Esophagus muscularis mucosa (tissue), 4 donors: ENCODE results near the gene ATRX. TPM values are rescaled to one million over a fixed set of nuclear protein-coding genes. Genes with fewer than 3 reads are reported as not detected.
"Not testable (repeated sequence)": the region's sequence is repeated elsewhere in the genome, so short reads cannot be mapped to it uniquely, and the experiment has no call there.

Experiments
- DNase-seq: peaks from one replicate; pipeline ENCODE4 v3.0.0-alpha.2; 2017; ENCODE audit errors: extremely low spot score
- H3K27ac ChIP-seq, 4 donors: fragments of 200-600 bp; sonication (generic); replicated peaks in 1 of 4; 1 replicate in 3 of 4; 2 replicates in 1 of 4; pipeline ENCODE4 v1.5.1; 2016 to 2019; ENCODE audit warnings: mild to moderate bottlenecking in 1 of 4
- H3K27me3 ChIP-seq, 4 donors: fragments of 200-600 bp; sonication (generic); one replicate each; pipeline versions ENCODE4 v1.5.1 to v1.6.0; 2016 to 2019
- H3K36me3 ChIP-seq, 4 donors: fragments of 200-600 bp; sonication (generic); one replicate each; pipeline ENCODE4 v1.5.1; 2016 to 2019
- H3K4me1 ChIP-seq, 4 donors: fragments of 200-600 bp; sonication (generic); one replicate each; pipeline ENCODE4 v1.5.1; 2016 to 2019
- H3K4me3 ChIP-seq, 4 donors: fragments of 200-600 bp; sonication (generic); 1 replicate in 2 of 4; 2 replicates in 2 of 4; pipeline ENCODE4 v1.5.1; 2016 to 2019; ENCODE audit warnings: mild to moderate bottlenecking in 4 of 4, moderate library complexity in 1 of 4
- H3K9me3 ChIP-seq, 4 donors: fragments of 200-600 bp; sonication (generic); 1 replicate in 3 of 4; 2 replicates in 1 of 4; pipeline ENCODE4 v1.5.1; 2016 to 2019
- EP300 ChIP-seq: sonication (generic); formaldehyde crosslinking; IDR thresholded peaks from one replicate; pipeline ENCODE4 v1.6.1; 2017; ENCODE audit warnings: antibody characterized with exemption
- POLR2A ChIP-seq: fragments of 450-650 bp; IDR thresholded peaks from one replicate; pipeline ENCODE4 v1.6.1; 2017; ENCODE audit warnings: antibody characterized with exemption, moderate library complexity, mild to moderate bottlenecking, low read depth
- POLR2AphosphoS5 ChIP-seq, 2 donors: sonication (generic); formaldehyde crosslinking; IDR thresholded peaks; one replicate each; pipeline ENCODE4 v1.6.1; 2017; ENCODE audit warnings: antibody characterized with exemption in 2 of 2
- WGBS: methylation state at CpG from one replicate; pipeline ENCODE4 v1.1.5; 2018; 5-methylcytosine and 5-hydroxymethylcytosine counted together
- intact Hi-C: fragments of 100-400 bp; cut with DNase I; formaldehyde crosslinking; loops from one replicate; pipeline ENCODE4 v1.15.1; 2023
- total RNA-seq, 4 donors: library from RNA; depleted of rRNA; stranded (reverse); fragments of >200 nt; gene quantifications; one replicate each; pipeline versions ENCODE4 v1.1.0 to v1.2.1, GENCODE V29; 2016
- TF ChIP-seq, protein P1 (sequence below), 3 experiments: fragments of 200-600 bp in 2 of 3; fragments of 450-650 bp in 1 of 3; sonication (generic) in 2 of 3; IDR thresholded peaks; one replicate each; pipeline ENCODE4 v1.5.1; 2017 to 2019; ENCODE audit warnings: antibody characterized with exemption in 3 of 3, mild to moderate bottlenecking in 2 of 3, moderate library complexity in 1 of 3

The ATRX gene
- total RNA-seq, 4 donors from 2014 or later: 71.1 to 105 (median 95.8) TPM

DNA sequence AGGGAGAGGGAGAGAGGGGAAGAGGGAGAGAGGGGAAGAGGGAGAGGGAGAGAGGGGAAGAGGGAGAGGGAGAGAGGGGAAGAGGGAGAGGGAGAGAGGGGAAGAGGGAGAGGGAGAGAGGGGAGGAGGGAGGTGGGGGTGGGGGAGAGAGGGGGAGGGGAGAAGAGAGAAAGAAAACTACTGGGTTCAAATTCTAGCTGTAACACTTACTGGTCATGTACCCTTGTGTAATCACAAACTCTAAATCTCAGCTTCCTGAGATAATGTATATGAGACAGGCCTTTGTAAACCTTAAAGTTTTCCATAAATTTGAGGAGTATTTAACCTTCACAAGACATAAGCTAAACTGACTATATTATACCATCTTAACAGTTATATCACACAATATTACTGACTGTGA lies 229.7 kb downstream of the ATRX start:
- Histone ChIP-seq H3K9me3 (no peaks in the 10 kb centered on the region), H3K27me3 (no peaks in the 10 kb centered on the region), H3K4me1 (no peaks in the 10 kb centered on the region), H3K27ac (no peak overlapping the region), H3K4me3 (no peak overlapping the region), H3K36me3 (peaks cover 0 to 4% (median 1%) of the 10 kb centered on the region in 4 donors)
- no peak for DNase-seq
- TF ChIP-seq EP300 (no peak), POLR2A (no peak), POLR2AphosphoS5 (IDR thresholded peaks at IDR 0.05) (no peak)
- TF ChIP-seq, protein P1, sequence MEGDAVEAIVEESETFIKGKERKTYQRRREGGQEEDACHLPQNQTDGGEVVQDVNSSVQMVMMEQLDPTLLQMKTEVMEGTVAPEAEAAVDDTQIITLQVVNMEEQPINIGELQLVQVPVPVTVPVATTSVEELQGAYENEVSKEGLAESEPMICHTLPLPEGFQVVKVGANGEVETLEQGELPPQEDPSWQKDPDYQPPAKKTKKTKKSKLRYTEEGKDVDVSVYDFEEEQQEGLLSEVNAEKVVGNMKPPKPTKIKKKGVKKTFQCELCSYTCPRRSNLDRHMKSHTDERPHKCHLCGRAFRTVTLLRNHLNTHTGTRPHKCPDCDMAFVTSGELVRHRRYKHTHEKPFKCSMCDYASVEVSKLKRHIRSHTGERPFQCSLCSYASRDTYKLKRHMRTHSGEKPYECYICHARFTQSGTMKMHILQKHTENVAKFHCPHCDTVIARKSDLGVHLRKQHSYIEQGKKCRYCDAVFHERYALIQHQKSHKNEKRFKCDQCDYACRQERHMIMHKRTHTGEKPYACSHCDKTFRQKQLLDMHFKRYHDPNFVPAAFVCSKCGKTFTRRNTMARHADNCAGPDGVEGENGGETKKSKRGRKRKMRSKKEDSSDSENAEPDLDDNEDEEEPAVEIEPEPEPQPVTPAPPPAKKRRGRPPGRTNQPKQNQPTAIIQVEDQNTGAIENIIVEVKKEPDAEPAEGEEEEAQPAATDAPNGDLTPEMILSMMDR (IDR thresholded peaks at IDR 0.05): no peak
- intact Hi-C loops: no loop called here

DNA sequence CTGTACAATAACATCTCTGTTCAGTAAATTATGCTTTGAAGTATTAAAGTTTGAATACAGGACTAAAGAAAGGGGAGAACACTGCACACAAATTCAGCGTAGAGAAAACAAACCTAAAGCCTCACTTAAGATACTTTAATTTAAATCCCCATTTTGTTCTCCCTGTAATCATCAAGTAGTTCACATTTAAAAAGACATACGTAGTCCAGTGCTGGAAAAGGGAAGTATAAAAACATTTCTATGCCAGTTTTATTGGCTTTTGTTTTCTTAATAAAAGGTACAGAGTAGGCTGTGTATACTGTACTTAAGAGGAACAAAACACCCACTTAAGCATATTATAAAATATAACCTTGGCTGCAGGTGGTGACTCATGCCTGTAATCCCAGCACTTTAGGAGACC lies 237.3 kb downstream of the ATRX start:
- Histone ChIP-seq H3K36me3 (peaks cover 0 to 3% (median 0%) of the 10 kb centered on the region in 4 donors), H3K27ac (no peak overlapping the region), H3K9me3 (no peaks in the 10 kb centered on the region), H3K4me3 (no peak overlapping the region), H3K27me3 (no peaks in the 10 kb centered on the region), H3K4me1 (no peaks in the 10 kb centered on the region)
- TF ChIP-seq POLR2AphosphoS5 (IDR thresholded peaks at IDR 0.05): no peak
- no peak for TF ChIP-seq POLR2A
- TF ChIP-seq, protein P1 (IDR thresholded peaks at IDR 0.05): no peak
- no peak for TF ChIP-seq EP300
- 52% methylated on average over 2 of the region's 2 CpGs for WGBS
- intact Hi-C loops: no loop called here
- no peak for DNase-seq

DNA sequence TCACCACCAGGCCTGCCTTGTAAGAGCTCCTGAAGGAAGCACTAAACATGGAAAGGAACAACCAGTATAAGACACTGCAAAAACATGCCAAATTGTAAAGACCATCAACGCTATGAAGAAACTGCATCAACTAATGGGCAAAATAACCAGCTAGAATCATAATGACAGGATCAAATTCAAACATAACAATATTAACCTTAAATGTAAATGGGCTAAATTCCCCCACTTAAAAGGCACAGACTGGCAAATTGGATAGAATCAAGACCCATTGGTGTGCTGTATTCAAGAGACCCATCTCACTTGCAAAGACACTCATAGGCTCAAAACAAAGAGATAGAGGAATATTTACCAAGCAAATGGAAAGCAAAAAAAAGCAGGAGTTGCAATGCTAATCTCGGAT lies 246.2 kb downstream of the ATRX start:
- peaks cover 0 to 20% (median 0%) of the 10 kb centered on the region in 4 donors for H3K9me3 ChIP-seq
- H3K27me3 ChIP-seq, H3K4me1 ChIP-seq, H3K27ac ChIP-seq, DNase-seq, H3K36me3 ChIP-seq, H3K4me3 ChIP-seq, intact Hi-C loops: not testable (repeated sequence)
- 79% methylated on average over 2 of the region's 2 CpGs for WGBS

DNA sequence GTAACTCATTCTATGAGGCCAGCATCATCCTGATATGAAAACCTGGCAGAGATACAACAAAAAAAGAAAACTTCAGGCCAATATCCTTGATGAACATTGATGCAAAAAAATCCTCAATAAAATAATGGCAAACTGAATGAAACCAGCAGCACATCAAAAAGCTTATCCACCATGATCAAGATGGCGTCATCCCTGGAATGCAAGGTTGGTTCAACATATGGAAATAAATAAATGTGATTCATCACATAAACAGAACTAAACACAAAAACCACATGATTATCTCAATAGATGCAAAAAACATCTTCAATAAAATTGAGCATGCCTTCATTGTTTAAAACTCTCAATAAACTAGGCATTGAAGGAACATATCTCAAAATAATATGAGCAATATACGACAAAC lies 254.8 kb downstream of the ATRX start:
- H3K27ac ChIP-seq, H3K27me3 ChIP-seq, H3K4me3 ChIP-seq, H3K36me3 ChIP-seq, DNase-seq, H3K4me1 ChIP-seq, intact Hi-C loops: not testable (repeated sequence)
- 83% methylated on average over 2 of the region's 2 CpGs for WGBS
- H3K9me3 ChIP-seq: peaks cover 0 to 17% (median 3%) of the 10 kb centered on the region in 4 donors

DNA sequence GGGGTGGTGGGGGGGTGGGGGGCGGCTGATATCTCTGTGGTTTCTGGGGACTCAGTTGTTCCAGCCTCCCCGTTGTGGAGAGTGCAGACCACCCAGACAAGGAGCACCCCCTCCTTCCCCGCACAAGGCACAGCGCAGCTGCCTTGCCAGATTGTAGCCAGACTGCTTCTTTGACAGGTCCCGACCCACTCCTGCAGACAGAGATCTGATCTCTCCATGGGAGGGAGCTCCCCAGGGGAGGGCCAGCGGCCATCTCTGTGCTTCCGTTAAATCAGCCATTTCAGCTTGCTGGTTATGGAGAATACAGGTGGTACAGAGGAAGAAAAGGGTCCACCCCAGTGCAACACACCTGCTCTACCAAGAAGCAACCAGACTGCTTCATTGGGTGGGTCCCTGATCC lies 258.0 kb downstream of the ATRX start:
- peaks cover 0 to 8% (median 3%) of the 10 kb centered on the region in 4 donors for H3K4me1 ChIP-seq
- H3K4me3 ChIP-seq: no peak overlapping the region
- 69% methylated on average over 5 of the region's 7 CpGs for WGBS
- no peak overlapping the region for H3K27ac ChIP-seq
- H3K9me3 ChIP-seq: peaks cover 0 to 17% (median 3%) of the 10 kb centered on the region in 4 donors
- no peaks in the 10 kb centered on the region for H3K36me3 ChIP-seq
- H3K27me3 ChIP-seq: no peaks in the 10 kb centered on the region
- intact Hi-C loops: no loop called here
- TF ChIP-seq POLR2AphosphoS5 (IDR thresholded peaks at IDR 0.05) (no peak), POLR2A (no peak), EP300 (no peak)
- TF ChIP-seq, protein P1 (IDR thresholded peaks at IDR 0.05): no peak
- DNase-seq: no peak

DNA sequence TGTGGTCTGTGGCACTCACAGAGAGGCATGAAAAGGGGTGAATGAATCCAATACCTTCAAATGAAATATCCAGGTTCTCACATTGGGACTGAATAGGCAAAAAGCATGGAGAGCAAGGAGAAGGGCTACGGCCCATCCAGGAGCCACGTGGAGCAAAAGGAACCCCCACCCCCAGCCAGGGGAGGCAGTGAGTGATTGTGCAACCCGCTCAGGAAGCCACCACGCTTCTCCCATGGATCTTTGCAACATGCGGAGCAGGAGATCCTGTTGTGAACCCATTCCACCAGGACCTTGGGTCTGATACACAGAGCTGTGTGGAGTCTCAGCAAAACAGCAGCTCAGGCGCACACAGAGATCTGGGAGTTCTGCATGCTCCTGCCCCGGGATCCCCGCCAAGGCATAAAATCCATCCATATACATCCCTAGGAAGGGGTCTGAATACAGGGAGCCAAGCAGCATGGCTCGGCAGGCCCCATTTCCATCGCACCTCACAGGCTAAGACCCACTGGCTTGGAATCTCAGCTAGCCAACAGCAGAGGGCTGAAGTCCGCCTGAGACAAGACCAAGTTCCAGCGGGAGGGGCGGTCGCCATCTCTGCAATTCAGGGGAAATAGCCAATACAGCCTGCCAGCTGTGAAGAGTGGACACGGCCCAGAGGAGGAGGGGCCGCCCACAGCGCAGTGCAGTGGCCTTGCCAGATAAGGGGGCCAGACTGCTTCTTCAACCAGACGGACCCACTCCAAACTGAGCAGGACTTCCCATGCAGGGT lies 258.6 kb downstream of the ATRX start:
- peaks cover 0 to 8% (median 3%) of the 10 kb centered on the region in 4 donors for H3K4me1 ChIP-seq
- TF ChIP-seq POLR2A (no peak), EP300 (no peak), POLR2AphosphoS5 (IDR thresholded peaks at IDR 0.05) (no peak)
- TF ChIP-seq, protein P1 (IDR thresholded peaks at IDR 0.05): no peak
- DNase-seq: no peak
- 54% methylated on average over 14 of the region's 18 CpGs for WGBS
- no peak overlapping the region for H3K27ac ChIP-seq
- peaks cover 0 to 17% (median 3%) of the 10 kb centered on the region in 4 donors for H3K9me3 ChIP-seq
- no peaks in the 10 kb centered on the region for H3K27me3 ChIP-seq
- H3K36me3 ChIP-seq: peaks cover 0 to 4% (median 0%) of the 10 kb centered on the region in 4 donors
- intact Hi-C loops: no loop called here
- H3K4me3 ChIP-seq: no peak overlapping the region
